ENCODE results near the gene XAGE5.
"Not testable (repeated sequence)": the region's sequence is repeated elsewhere in the genome, so short reads cannot be mapped to it uniquely, and the experiment has no call there.

Gene XAGE5

GRCh38 chrX:52811065-52811625 is at the start of gene XAGE5:
Gene XAGE5 (plus strand): TSS chrX:52811287. CDS start chrX:52812567, 1,280 bp downstream.
- no peak within 1 kb of the TSS for H3K27ac ChIP-seq
- TF ChIP-seq CTCF (conservative IDR thresholded peaks at IDR 0.05) (no peak), ZFX (IDR thresholded peaks at IDR 0.05) (no peak)

GRCh38 chrX:52765983-52766382 is 45.1 kb upstream of the XAGE5 start:
- H3K27ac ChIP-seq, result not testable (repeated sequence)

- H3K27ac ChIP-seq, result not testable (repeated sequence)
These were observed 37.6 kb upstream of the XAGE5 start for GRCh38 chrX:52773504-52773903.

GRCh38 chrX:52797327-52797726 is 13.8 kb upstream of the XAGE5 start, which contains the start of gene SPANXN5:
Gene SPANXN5 (minus strand): TSS chrX:52797427. CDS start chrX:52797348, 79 bp downstream.
- H3K27ac ChIP-seq, result not testable (repeated sequence)

GRCh38 chrX:52804876-52805275 is 6.2 kb upstream of the XAGE5 start:
- H3K27ac ChIP-seq, result not testable (repeated sequence)

- no peak for TF ChIP-seq ZFX (IDR thresholded peaks at IDR 0.05)
- no peak for TF ChIP-seq CTCF (conservative IDR thresholded peaks at IDR 0.05)
- H3K27ac ChIP-seq, result no peak overlapping the region
These were observed 8.7 kb downstream of the XAGE5 start for GRCh38 chrX:52819788-52820187.

GRCh38 chrX:52821079-52821760 is 10.1 kb downstream of the XAGE5 start:
- no peak for TF ChIP-seq ZFX (IDR thresholded peaks at IDR 0.05)
- no peak for TF ChIP-seq CTCF (conservative IDR thresholded peaks at IDR 0.05)
- H3K27ac ChIP-seq, result no peak overlapping the region

- no peak overlapping the region for H3K27ac ChIP-seq
- TF ChIP-seq ZFX (IDR thresholded peaks at IDR 0.05) (no peak), CTCF (conservative IDR thresholded peaks at IDR 0.05) (no peak)
These were observed 13.5 kb downstream of the XAGE5 start for GRCh38 chrX:52824608-52825007.

GRCh38 chrX:52830551-52830950 is 19.5 kb downstream of the XAGE5 start:
- H3K27ac ChIP-seq, result no peak overlapping the region
- TF ChIP-seq ZFX (IDR thresholded peaks at IDR 0.05) (no peak), CTCF (conservative IDR thresholded peaks at IDR 0.05) (no peak)
